Gastroesophageal sphincter (tissue), 3 donors: Measurements from ENCODE around the gene MAP2K3.

Experiments used
- CTCF ChIP-seq, 4 experiments: fragments of 200-600 bp in 2 of 4; fragments of 450-650 bp in 2 of 4; sonication (generic) in 1 of 4; IDR thresholded peaks; one replicate each; pipeline ENCODE4 v1.5.1; 2017 to 2019; ENCODE audit warnings: antibody characterized with exemption in 4 of 4, mild to moderate bottlenecking in 2 of 4, moderate library complexity in 2 of 4
- POLR2AphosphoS5 ChIP-seq: sonication (generic); formaldehyde crosslinking; IDR thresholded peaks from one replicate; pipeline ENCODE4 v1.6.1; 2017; ENCODE audit warnings: antibody characterized with exemption

DNA sequence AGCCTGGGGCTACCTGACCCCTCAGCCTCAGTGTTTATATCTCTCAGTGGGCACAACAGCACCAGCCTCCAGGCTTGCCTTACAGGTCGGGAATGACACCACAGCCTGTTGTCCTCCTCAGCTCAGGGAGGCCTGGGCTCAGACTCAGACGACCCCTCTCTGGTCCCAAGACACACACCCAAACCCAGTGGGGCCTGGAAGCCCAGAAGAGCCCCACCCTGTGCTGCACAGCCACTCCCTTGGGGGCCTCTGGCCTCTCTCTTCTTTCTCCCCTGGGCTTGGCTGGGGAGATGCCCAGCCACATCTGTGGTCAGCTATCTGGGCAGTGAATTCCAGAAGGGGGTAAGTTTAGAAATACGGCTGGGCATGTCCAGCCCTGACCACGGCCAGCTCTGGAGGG is 33.7 kb upstream of the MAP2K3 start:
- TF ChIP-seq CTCF (IDR thresholded peaks at IDR 0.05) = no peak
- TF ChIP-seq POLR2AphosphoS5 = no peak
